Tibial artery (tissue), 4 donors: ENCODE measurements around the gene SVEP1.

Source experiments
- DNase-seq, 2 donors: peaks; one replicate each; pipeline ENCODE4 v3.0.0-alpha.2; 2019
- H3K27ac ChIP-seq, 2 donors: fragments of 200-600 bp; sonication (generic) in 1 of 2; 1 replicate in 1 of 2; 2 replicates in 1 of 2; pipeline ENCODE4 v1.5.1; 2018 to 2019; ENCODE audit warnings: mild to moderate bottlenecking in 1 of 2
- H3K27me3 ChIP-seq, 2 donors: fragments of 200-600 bp; sonication (generic) in 1 of 2; one replicate each; pipeline versions ENCODE4 v1.5.1 to v1.6.0; 2016 to 2019
- H3K36me3 ChIP-seq, 3 donors: fragments of 200-600 bp; sonication (generic) in 2 of 3; one replicate each; pipeline ENCODE4 v1.5.1; 2016 to 2019; ENCODE audit warnings: mild to moderate bottlenecking in 2 of 3
- H3K4me1 ChIP-seq, 4 donors: fragments of 200-600 bp; sonication (generic) in 2 of 4; 1 replicate in 3 of 4; 2 replicates in 1 of 4; pipeline ENCODE4 v1.5.1; 2016 to 2019
- H3K4me3 ChIP-seq, 2 donors: fragments of 200-600 bp; sonication (generic) in 1 of 2; 1 replicate in 1 of 2; 2 replicates in 1 of 2; pipeline ENCODE4 v1.5.1; 2018 to 2019; ENCODE audit warnings: mild to moderate bottlenecking in 2 of 2
- H3K9me3 ChIP-seq, 3 donors: fragments of 200-600 bp; sonication (generic) in 1 of 3; one replicate each; pipeline ENCODE4 v1.5.1; 2016 to 2019
- CTCF ChIP-seq, 2 experiments: fragments of 200-600 bp in 1 of 2; fragments of 450-650 bp in 1 of 2; IDR thresholded peaks; one replicate each; pipeline ENCODE4 v1.5.1; 2017 to 2019; ENCODE audit warnings: antibody characterized with exemption in 2 of 2, mild to moderate bottlenecking in 1 of 2, moderate library complexity in 1 of 2
- intact Hi-C: fragments of 100-400 bp; cut with DNase I; formaldehyde crosslinking; loops from one replicate; pipeline ENCODE4 v1.15.0; 2023; ENCODE audit warnings: low total_unique reads

The SVEP1 gene

GRCh38 chr9:110526426-110526825 lies 53.1 kb downstream of the SVEP1 start:
- TF ChIP-seq CTCF (IDR thresholded peaks at IDR 0.05) = no peak
- Histone ChIP-seq H3K4me3 (no peak overlapping the region), H3K27ac (no peak overlapping the region), H3K36me3 (no peaks in the 10 kb centered on the region), H3K9me3 (peaks cover 0 to 4% (median 0%) of the 10 kb centered on the region in 3 donors), H3K4me1 (peaks cover 0 to under 1% (median 0%) of the 10 kb centered on the region in 4 donors), H3K27me3 (no peaks in the 10 kb centered on the region)
- intact Hi-C loops = no loop called here
- no peak for DNase-seq

GRCh38 chr9:110521206-110521605 lies 58.3 kb downstream of the SVEP1 start:
- DNase-seq = no peak
- Histone ChIP-seq H3K27ac (no peak overlapping the region), H3K4me3 (no peak overlapping the region), H3K9me3 (no peaks in the 10 kb centered on the region), H3K27me3 (no peaks in the 10 kb centered on the region), H3K4me1 (peaks cover 0 to 11% (median 0%) of the 10 kb centered on the region in 4 donors), H3K36me3 (no peaks in the 10 kb centered on the region)
- TF ChIP-seq CTCF (IDR thresholded peaks at IDR 0.05) = no peak
- intact Hi-C loops = no loop called here

- no peak for TF ChIP-seq CTCF (IDR thresholded peaks at IDR 0.05)
- Histone ChIP-seq H3K27ac (no peak overlapping the region), H3K4me3 (no peak overlapping the region), H3K9me3 (no peaks in the 10 kb centered on the region), H3K36me3 (no peaks in the 10 kb centered on the region), H3K27me3 (no peaks in the 10 kb centered on the region), H3K4me1 (peaks cover 0 to 11% (median 0%) of the 10 kb centered on the region in 4 donors)
- no peak for DNase-seq
- intact Hi-C loops = no loop called here
Measured at GRCh38 chr9:110520120-110520701, 59.3 kb downstream of the SVEP1 start.

GRCh38 chr9:110517483-110517882 lies 62.1 kb downstream of the SVEP1 start:
- intact Hi-C loops = no loop called here
- H3K27me3 ChIP-seq = no peaks in the 10 kb centered on the region
- TF ChIP-seq CTCF (IDR thresholded peaks at IDR 0.05) = no peak
- H3K9me3 ChIP-seq = no peaks in the 10 kb centered on the region
- peaks cover 0 to 11% (median 0%) of the 10 kb centered on the region in 4 donors for H3K4me1 ChIP-seq
- no peak for DNase-seq
- no peaks in the 10 kb centered on the region for H3K36me3 ChIP-seq
- H3K4me3 ChIP-seq = no peak overlapping the region
- H3K27ac ChIP-seq = no peak overlapping the region

GRCh38 chr9:110514897-110515296 lies 64.6 kb downstream of the SVEP1 start:
- H3K27me3 ChIP-seq = no peaks in the 10 kb centered on the region
- H3K4me1 ChIP-seq = peaks cover 0 to 7% (median 0%) of the 10 kb centered on the region in 4 donors
- H3K4me3 ChIP-seq = no peak overlapping the region
- intact Hi-C loops = no loop called here
- H3K36me3 ChIP-seq = peaks cover 0 to 6% (median 5%) of the 10 kb centered on the region in 3 donors
- no peaks in the 10 kb centered on the region for H3K9me3 ChIP-seq
- TF ChIP-seq CTCF (IDR thresholded peaks at IDR 0.05) = no peak
- DNase-seq = no peak
- no peak overlapping the region for H3K27ac ChIP-seq

- intact Hi-C loops = no loop called here
- DNase-seq = no peak
- H3K27ac ChIP-seq = no peak overlapping the region
Measured at GRCh38 chr9:110512817-110513216, 66.7 kb downstream of the SVEP1 start.

More at GRCh38 chr9:110512817-110513216, 66.7 kb downstream of the SVEP1 start:
- no peaks in the 10 kb centered on the region for H3K4me1 ChIP-seq
- no peaks in the 10 kb centered on the region for H3K27me3 ChIP-seq
- H3K36me3 ChIP-seq = peaks cover 0 to 7% (median 5%) of the 10 kb centered on the region in 3 donors
- H3K9me3 ChIP-seq = no peaks in the 10 kb centered on the region
- no peak overlapping the region for H3K4me3 ChIP-seq
- TF ChIP-seq CTCF (IDR thresholded peaks at IDR 0.05) = no peak
